GM18907 (cell line): ENCODE measurements around the gene GRIN2A.

Source experiments
- ATAC-seq: cut with Tn5 transposase; IDR thresholded peaks from one replicate; pipeline ENCODE4 v1.9.1; 2021; ENCODE audit warnings: mild to moderate bottlenecking, moderate library complexity; ENCODE audit not compliant: unreplicated experiment

GRIN2A gene

DNA sequence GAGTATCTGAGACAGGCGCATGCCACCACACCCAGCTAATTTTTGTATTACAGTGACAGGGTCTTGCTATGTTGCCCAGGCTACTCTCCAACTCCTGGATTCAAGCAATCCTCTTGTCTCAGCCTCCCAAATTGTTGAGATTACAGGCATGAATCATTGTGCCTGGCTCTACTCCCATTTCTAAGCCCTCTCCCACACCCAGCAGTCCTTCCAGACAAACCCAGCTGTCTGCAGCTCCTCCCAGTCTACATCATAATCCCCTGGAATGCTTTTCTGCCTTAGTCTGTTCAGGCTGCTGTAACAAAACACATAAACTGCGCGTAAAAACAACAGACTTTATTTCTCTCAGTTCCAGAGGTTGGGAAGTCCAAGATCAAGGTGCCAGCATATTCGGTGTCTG, 144.5 kb downstream of the GRIN2A start:
- ATAC-seq = no peak

DNA sequence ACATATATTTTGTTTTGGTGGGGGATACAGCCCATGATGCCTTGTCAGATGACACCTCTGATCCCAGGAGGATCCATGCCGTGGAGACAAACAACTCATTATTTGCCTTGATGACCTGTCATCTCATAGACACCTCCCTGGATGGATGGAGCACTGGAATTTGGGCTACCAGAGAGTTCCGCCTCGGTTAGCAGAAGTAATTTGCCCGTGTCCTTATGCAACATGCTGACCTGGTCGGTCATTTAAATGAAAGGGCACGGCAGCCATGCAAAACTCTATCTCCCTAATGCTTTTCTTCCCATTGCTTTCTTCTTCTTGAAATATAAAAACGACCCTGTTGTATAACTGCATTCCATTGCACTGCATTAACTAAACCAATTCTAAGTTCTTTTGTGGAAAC, 145.3 kb downstream of the GRIN2A start:
- no peak for ATAC-seq

DNA sequence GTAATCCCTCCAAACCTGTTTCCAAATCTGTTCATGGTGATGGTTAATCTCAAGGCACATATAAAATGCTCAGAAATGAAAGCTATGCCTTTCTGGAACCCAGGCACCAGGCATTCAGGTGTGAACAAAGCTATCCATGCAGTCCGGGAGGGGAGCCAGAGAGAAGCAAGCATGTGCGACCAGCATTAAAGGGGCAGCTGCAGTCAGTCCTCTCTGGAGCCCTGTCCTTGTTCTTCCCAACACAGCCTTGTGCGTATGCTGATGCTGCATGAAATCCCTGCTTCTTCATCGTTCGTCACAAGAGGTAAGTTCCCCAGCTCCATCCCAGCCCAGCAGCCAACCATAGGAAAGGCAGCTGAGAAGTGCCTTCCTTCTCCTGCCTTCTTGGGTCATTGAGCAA, 148.7 kb downstream of the GRIN2A start:
- no peak for ATAC-seq

DNA sequence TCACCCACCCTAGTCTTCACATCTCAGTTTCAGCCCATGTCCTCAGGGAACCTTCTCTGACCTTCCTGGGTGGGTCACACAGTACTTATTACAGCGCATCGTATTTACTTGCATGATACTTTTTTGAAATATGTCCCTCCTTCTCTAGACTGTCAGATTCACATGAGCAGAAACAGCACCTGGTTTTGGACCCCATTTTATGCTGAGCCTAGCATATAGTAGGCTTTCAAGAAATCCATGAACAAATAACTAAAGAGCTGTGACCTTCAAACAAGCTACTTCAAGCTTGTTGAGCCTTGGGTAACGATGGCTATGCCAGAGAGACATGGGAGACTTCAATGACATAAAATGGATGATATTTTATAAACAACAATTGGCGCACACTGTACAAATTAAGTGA, 150.3 kb downstream of the GRIN2A start:
- no peak for ATAC-seq

DNA sequence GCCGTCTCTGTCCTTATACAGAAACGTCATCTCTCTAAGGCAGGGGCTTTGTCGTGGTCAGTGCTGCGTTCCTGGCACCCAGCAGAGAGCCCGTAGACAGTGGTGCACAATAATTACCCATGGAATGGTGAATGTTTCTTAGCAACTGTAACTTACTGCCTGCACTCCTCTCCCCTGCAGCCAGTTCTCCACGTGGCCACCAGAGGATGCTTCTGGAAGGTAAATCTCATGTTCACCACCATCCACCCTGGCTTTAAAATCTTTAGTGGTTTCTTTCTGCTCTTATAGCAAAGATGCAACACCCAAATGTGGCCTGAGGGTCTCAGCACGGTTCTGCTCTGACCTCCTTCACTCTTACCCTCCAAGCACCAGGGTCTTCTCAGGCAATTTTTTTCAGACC, 150.8 kb downstream of the GRIN2A start:
- no peak for ATAC-seq

DNA sequence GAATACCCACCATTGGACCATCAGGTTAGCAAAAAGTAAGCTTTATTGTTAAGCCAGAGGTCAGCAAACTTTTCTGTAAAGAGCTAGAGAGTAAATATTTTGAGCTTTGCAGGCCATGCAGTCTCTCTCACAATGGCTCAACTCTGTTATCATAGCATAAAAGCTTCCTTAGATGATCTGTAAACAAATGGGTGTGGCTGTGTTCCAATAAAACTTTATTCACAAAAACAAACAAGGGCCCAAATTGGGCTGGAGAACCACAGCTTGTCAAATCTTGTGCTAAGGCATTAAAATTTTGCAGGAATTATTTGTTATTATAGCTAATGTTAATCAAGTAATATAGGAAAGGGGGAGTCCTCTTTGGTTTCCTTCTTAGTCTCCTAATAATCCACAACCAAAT, 153.6 kb downstream of the GRIN2A start:
- no peak for ATAC-seq

DNA sequence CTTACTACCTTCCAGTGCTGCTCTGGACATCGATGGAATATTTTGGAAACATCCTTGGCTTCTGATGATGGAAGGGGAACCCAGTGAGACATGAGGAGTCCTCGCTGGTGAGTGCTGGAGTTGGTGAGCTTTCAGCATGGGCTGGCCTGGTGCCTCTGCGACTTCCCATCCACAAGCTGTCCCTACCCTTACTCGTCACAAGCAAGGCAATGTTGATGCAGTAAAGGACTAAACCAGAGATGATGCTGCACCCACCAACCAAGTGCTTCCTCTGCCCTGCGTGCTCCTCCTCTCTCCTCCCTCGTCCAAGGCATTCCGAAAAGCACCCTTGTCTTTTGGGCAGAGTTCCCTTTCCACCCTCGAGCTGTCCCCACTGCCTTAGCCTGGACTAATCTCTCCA, 154.7 kb downstream of the GRIN2A start:
- no peak for ATAC-seq

DNA sequence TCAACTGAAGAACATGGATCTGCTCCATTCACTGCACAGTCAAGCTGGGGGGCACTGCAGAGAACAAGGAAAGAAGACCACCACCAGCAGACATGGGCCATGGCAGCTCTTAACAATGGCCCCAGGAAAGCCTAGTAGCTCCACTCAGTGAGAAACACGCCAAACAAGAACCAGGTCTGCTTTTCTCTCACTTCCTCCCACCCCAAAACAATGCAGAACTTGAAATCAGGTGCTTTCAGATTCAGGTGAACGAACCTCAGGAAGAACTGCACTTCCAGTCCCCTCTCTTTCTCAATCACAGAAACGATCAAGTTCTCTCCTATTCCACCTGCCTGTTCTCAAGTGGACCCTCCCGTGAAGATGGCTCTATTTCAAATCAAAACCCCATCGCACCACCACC, 155.6 kb downstream of the GRIN2A start:
- no peak for ATAC-seq

DNA sequence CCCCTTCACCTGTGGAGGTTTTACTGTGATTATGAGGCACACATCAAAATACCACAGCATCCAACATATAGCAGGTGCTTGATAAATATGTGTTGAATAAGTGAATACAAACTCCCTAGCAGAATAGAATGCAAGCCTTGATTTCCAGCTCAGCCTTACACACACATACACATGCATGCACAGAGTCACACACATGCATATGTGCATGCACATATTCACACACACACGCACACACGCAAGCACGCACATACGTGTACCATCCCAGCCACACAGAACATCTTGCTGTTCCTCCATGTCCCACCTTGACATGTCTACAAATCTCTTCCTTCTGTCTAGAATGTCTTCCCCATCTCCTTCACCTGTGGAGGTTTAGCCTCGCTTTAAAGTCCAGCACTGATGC, 160.1 kb downstream of the GRIN2A start:
- no peak for ATAC-seq

DNA sequence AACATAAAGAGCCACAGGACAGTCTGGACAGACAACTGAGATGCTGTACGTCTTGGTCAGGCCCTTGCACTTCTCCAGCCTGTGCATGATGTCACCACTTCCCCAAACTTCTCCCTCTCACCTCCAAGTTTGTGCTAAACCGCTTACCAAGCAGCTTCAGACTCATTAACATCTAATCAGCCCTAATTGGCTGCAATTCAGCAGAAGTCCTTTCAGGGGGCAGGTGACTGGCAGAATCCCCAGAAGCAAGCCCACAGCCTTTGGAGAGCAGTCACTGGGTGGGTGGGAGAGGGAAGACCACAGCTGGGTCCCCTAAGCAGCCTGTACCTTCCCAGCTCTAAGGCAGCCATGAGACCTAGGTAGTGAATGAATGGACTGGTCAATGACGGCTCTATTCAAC, 161.4 kb downstream of the GRIN2A start:
- no peak for ATAC-seq

DNA sequence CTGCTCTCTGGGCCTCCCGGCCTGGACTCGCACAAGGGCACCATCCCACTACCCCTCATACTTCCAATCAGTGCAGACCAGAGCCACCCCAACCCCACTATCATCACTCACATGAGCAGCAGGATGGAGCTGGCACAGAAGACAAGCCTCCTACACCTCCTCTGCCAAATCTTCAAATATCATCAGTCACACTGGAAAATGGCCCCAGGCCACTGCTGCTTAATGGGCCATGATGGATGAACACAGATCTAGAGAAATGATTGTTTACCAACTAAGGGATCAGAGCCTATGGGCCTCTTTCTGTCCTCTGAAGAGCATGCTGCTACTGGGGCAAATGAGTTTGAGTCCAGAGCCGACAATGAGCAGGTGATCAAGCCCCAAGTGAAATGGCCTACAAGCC, 165.5 kb downstream of the GRIN2A start:
- ATAC-seq = no peak

DNA sequence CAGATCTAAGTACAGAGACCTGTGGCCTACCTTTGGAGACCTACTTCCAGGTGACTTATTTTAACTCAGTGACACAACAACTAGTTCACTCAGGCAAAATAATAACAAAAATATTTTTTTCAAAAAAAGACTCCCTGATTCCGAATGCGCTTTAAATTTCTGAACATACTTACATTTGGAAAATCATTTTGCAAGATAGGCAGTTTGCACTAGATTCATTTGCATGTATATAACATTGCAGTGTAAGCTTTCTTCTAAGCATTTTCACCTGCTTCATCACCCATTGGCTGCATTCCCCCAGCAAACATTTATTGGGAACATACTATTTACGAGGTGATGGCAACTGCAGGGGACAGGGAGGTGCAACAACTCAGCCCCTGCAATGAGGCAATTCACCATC, 166.8 kb downstream of the GRIN2A start:
- no peak for ATAC-seq

DNA sequence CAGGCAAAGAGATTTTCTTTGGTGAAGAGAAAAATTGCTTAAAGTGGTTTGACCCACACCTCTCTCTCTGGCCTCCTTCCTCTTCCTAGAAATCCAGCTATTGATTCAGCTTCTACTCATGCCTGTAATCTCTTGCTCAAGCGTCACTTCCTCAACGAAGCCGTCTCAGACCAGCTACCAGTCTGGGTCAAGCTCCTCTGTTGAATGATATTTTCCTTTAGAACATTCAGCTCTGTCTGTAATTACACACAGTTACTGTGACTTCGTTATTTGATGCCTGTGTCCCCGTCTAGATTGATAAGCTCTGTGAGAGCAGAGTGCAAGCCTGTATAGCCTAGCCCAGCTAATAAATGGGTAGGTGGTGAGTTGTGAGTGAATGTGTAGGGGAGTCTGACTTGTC, 168.5 kb downstream of the GRIN2A start:
- ATAC-seq = no peak

DNA sequence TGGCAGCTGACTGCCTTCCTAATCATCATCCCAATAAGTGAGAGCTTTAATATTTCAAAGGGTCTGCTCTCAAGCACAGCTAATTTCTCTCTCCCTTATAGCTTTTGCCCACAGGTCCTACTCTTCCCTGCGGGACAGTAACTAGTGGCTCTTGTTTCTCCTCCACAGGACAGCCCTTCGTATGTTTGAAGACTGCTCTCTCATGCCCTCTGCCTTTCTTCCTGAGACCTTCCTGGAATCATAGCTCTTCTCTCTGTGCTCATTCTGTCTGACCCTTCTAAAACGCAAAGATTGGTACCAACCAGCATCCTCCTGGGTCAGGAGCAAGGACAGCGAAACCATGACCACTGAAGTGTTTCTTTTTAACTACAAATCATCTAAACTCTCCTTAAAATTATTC, 168.9 kb downstream of the GRIN2A start:
- ATAC-seq = no peak

DNA sequence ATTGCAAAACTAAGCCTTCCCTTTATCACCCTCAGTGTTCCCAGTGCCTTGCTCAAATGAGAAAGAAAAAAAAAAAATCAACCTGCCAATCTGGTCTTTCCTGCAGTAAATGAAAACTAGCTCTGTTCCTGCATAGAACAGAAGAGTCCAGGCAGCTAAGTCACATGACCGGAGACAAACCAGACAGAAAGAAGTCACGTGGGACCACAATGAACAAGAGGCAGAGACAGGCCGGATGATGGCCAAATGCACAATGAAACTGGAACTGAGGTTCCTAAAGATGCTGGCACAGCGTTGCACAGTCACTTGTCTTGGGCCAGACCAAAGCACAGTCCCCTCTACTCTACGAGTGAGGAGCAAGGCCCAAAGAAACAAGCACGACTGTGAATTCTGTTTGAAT, 172.5 kb downstream of the GRIN2A start:
- ATAC-seq = no peak

DNA sequence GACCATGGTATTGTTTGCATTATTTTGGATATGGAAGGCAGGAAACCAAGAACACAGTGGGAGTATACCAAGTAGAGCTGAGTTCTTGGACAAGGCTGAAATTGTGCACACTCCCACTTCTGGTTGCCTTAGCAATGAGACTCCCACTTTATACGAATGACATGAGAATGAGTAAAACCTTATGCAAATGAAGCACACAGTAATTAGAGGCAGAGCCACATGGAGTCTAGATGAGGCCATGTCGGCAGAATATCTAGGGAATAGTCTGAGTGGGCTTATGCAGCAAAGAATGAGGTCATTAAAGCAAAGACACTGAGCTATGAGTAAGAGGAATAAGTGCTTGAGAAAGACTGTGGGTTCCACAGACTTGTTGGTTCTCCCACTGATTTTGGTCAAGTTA, 178.7 kb downstream of the GRIN2A start:
- ATAC-seq = no peak

DNA sequence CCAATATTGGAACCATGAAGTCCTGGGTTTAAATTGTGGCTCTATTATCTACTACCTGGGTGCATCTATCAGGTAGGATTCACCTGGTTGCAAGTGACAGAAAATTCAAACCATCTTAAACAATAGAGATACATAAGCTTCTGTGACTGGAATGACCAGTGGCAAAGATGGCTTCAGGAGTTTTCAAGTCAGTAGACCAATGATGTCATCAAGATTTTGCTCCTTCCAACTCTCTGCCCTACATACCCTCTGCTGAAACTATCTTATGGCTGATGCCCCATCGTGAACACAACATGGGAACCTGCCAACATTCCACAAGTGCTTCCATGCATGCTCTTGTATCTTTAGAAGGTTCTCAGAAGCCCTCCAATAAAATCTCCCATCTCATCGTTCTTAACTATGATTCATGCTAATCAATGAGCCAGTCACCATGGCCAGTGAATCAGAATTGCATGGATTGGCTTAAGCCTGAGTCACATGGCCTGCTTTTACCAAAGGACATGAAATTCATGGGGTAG, 180.9 kb downstream of the GRIN2A start:
- ATAC-seq = no peak

DNA sequence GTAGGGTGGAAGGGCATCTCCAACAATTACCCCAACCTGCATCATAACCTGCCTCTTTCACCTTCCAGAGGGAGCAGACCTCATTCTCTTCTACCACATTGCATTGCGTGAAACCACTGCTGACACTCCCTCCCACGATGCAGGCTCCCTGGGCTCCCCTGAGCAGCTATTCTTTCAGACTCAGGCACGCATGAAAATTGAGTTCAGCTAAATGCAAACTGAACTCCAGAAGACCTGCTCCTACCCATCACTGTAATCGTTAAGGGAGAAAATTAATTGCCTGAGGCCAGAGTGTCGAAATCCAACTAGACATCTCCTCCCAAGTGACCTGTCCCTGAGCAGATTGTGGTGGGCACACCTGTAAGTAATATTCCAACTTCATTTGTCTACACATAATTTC, 186.0 kb downstream of the GRIN2A start:
- no peak for ATAC-seq

DNA sequence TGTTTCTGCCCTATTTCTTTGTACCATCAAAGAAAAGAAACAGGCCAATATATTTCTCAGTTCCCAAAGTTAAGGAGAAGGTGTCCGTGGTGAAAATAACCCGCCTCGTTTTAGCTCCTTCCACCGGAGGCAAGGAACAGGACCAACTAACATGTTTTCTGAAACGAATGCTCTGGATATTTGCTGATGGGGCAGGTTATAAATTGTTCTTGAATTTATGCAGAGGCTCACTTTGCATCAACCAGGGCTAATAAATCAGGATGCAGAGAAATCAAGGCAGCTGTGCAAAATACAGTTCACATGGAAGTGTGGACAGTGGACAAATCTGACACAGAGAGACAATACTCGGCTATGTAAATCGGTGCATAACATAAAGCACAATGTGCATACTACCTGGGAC, 189.8 kb downstream of the GRIN2A start:
- ATAC-seq = no peak

DNA sequence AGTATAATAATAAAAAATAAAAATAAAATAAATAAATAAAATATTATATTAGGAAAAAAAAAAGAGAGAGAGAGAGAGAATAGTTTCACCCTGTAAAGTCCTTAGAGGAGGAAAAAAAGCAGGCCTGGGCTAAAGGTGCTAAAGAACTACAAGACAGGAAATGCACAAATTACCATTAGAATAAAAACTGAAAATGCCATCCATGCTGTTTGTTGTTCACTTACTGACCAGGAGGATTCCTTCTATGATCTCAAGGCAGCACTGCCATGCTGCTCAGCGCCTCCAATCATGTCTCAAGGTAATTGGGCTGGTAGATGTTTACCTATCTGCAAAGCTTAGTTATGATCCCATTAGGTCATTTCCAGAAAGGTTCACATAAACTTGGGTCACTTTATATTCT, 201.2 kb downstream of the GRIN2A start:
- ATAC-seq = no peak

DNA sequence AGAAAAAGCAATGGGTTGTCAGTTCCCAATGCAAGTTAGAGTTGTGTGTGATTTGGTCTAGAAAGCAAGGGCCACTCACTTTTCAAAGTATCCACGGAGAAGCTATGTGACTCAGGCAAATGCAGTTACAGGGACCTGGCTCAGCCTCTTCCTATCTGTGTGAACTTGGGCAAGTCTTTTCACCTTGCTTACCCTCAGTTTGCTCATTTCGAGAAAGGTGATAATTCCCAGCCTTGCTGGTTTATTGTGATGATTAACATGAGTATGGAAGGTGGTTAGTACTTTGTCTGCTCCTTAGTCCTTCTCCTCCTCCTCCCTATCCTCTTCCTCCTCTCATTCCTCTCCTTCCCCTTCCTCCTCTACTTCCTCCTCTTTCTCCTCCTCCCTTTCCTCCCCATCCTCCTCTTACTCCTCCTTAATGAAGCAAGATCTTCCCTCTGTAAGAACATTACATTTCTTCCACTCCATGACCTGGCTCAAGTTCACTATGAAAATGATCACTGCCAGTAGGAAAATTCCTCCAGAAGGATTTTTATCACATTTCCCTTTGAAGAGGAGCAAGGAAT, 204.0 kb downstream of the GRIN2A start:
- ATAC-seq = no peak

DNA sequence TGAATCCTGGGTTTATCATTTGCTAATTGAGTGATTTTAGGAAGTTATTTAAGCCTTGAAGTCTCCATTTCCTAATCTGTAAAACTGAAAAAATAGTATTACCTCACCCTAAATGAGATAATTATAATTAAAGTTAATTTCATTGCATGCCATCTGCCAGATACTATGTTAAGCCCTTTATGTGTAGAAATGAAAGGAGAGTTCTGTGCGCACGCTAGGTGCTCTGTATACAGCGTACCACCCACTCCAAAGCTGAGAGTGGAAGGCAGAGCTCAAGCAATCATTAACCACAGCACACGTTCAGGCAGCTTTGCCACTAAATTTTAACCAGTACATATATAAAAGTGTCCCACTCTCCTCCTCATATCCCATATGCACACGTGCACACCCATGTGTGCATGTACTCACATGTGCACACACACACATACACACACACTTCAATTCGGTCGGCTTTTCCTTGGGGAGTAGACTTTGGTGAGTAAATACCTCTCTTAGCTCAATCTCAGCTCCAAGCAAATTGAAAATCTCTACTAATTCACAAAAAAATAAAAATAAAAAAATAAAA, 204.8 kb downstream of the GRIN2A start:
- ATAC-seq = no peak

DNA sequence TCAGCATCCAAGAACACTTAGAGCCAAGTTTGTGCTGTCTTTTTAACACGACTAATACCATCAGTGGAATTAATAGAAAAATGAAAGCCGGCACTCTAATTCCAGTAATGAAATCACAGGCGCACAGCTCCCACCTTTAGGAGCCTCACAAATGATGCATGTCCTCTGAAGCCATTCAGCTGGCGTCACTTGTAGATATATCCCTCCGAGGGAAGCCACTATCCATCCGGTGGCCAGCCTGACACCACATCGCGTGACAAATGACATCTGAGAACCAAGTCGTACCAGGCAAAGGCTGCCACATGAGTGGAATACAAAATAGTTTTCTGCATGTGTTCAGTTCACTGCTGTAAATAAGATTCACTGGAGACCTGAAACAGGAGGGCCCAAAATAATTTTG, 205.6 kb downstream of the GRIN2A start:
- ATAC-seq = no peak
